OCI-LY7 (cell line): ENCODE data around the gene RNF13. TPM values are rescaled to one million over a fixed set of nuclear protein-coding genes. Genes with fewer than 3 reads are reported as not detected.

Source experiments
- BruUV-seq: library from RNA; stranded (reverse); fragments of 400-500 nt; replicated peaks from 2 replicates; lab custom pipeline; 2021; lab: Mats Ljungman, UMichigan
- CTCF ChIA-PET: fragments of 300-600 bp; sonication (Branson Sonifier 250); formaldehyde crosslinking; loops from one replicate; lab custom pipeline; 2022; ENCODE audit warnings: antibody characterized with exemption; ENCODE audit not compliant: unreplicated experiment; lab: Charles Lee
- POLR2A ChIA-PET: fragments of 300-600 bp; sonication (Branson Sonifier 250); formaldehyde crosslinking; loops from one replicate; lab custom pipeline; 2022; ENCODE audit warnings: antibody characterized with exemption; lab: Charles Lee
- DNase-seq: peaks from one replicate; pipeline ENCODE4 v3.0.0-alpha.2; 2015; ENCODE audit warnings: low spot score
- H2AFZ ChIP-seq: fragments of 200-600 bp; sonication (generic), shearing (Covaris generic); 2 replicates; pipeline ENCODE4 v1.6.1; 2014; ENCODE audit warnings: mild to moderate bottlenecking, antibody characterized with exemption, low read length, moderate library complexity
- H3K27ac ChIP-seq: fragments of 200-600 bp; sonication (generic); 2 replicates; pipeline ENCODE4 v1.5.1; 2014; ENCODE audit warnings: mixed run types, low read depth, mild to moderate bottlenecking, moderate library complexity, low read length, inconsistent platforms; ENCODE audit not compliant: poor library complexity, severe bottlenecking
- H3K36me3 ChIP-seq: fragments of 200-600 bp; sonication (generic); 2 replicates; pipeline ENCODE4 v1.6.1; 2014; ENCODE audit warnings: mild to moderate bottlenecking, antibody characterized with exemption, low read length, moderate library complexity, mixed read lengths; ENCODE audit not compliant: insufficient read depth
- H3K4me1 ChIP-seq: fragments of 200-600 bp; sonication (generic); 2 replicates; pipeline ENCODE4 v1.5.1; 2014; ENCODE audit warnings: mild to moderate bottlenecking, low read length; ENCODE audit not compliant: insufficient read depth, poor library complexity, severe bottlenecking
- H3K4me2 ChIP-seq: fragments of 200-600 bp; sonication (generic); 2 replicates; pipeline ENCODE4 v1.6.1; 2014; ENCODE audit warnings: mild to moderate bottlenecking, low read length
- H3K4me3 ChIP-seq: fragments of 200-600 bp; sonication (generic); 2 replicates; pipeline ENCODE4 v1.5.1; 2014; ENCODE audit warnings: mild to moderate bottlenecking, low read depth, low read length; ENCODE audit not compliant: poor library complexity, severe bottlenecking
- H3K79me2 ChIP-seq: fragments of 200-600 bp; sonication (generic); 2 replicates; pipeline ENCODE4 v1.6.1; 2016; ENCODE audit warnings: low read depth, mild to moderate bottlenecking, low read length, moderate library complexity, mixed read lengths; ENCODE audit not compliant: insufficient read depth
- H3K9me2 ChIP-seq: fragments of 200-600 bp; sonication (generic); 2 replicates; pipeline ENCODE4 v1.6.1; 2016; ENCODE audit warnings: mild to moderate bottlenecking, low read length, mixed read lengths; ENCODE audit not compliant: insufficient read depth
- H3K9me3 ChIP-seq: fragments of 200-600 bp; sonication (generic); 2 replicates; pipeline ENCODE4 v1.6.1; 2014; ENCODE audit warnings: mild to moderate bottlenecking, mixed run types, low read length, mixed read lengths
- H4K20me1 ChIP-seq: fragments of 200-600 bp; sonication (generic); 2 replicates; pipeline ENCODE4 v1.6.1; 2014; ENCODE audit warnings: mild to moderate bottlenecking, antibody characterized with exemption, low read length, moderate library complexity, mixed read lengths; ENCODE audit not compliant: insufficient read depth
- EZH2phosphoT487 ChIP-seq: fragments of 200-600 bp; sonication (generic); IDR thresholded peaks from 2 replicates; pipeline ENCODE4 v1.6.1; 2018; ENCODE audit warnings: low read depth, borderline replicate concordance, mild to moderate bottlenecking, mixed run types, antibody characterized with exemption, low read length, moderate library complexity, mixed read lengths
- intact Hi-C: fragments of 100-400 bp; cut with micrococcal nuclease; formaldehyde crosslinking; loops from one replicate; pipeline ENCODE4 v1.10.0; 2022; ENCODE audit not compliant: unreplicated experiment
- total RNA-seq, 2 experiments: library from RNA; depleted of rRNA in 1 of 2; stranded (reverse); fragments of >200 nt in 1 of 2; shearing (Covaris generic) in 1 of 2; gene quantifications; 2 replicates each; pipeline ENCODE4 v1.2.3, GENCODE V29; 2014 to 2022
- TF ChIP-seq, protein P1 (sequence below): fragments of 200-600 bp; sonication (generic); conservative IDR thresholded peaks from 2 replicates; pipeline ENCODE4 v1.5.1; 2014; ENCODE audit warnings: mild to moderate bottlenecking, antibody characterized with exemption, low read length, moderate library complexity, mixed read lengths

RNF13 gene
- total RNA-seq, 2 experiments from 2014 or later = 26.2 to 37.3 TPM

DNA sequence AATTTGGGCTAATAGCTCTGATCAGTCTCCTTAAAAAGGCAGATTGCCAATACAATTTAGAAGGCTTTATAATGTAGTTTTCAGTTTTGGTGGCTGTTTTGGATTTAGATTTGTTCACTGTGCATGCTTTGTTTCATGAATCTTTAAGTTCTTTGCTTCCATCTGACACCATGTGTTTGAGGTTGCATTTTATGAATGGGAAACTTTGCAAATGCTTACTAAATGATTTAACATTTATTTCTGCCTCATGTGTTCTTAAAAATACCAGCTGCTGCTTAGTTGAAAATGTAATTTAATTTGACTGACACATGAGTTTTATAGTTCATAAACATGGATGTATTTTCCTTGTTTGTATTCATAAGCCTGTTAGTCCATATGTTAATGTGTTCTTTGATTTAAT, 78.6 kb downstream of the RNF13 start:
- POLR2A ChIA-PET = no interaction called here
- no peak for TF ChIP-seq EZH2phosphoT487
- TF ChIP-seq, protein P1, sequence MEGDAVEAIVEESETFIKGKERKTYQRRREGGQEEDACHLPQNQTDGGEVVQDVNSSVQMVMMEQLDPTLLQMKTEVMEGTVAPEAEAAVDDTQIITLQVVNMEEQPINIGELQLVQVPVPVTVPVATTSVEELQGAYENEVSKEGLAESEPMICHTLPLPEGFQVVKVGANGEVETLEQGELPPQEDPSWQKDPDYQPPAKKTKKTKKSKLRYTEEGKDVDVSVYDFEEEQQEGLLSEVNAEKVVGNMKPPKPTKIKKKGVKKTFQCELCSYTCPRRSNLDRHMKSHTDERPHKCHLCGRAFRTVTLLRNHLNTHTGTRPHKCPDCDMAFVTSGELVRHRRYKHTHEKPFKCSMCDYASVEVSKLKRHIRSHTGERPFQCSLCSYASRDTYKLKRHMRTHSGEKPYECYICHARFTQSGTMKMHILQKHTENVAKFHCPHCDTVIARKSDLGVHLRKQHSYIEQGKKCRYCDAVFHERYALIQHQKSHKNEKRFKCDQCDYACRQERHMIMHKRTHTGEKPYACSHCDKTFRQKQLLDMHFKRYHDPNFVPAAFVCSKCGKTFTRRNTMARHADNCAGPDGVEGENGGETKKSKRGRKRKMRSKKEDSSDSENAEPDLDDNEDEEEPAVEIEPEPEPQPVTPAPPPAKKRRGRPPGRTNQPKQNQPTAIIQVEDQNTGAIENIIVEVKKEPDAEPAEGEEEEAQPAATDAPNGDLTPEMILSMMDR = no peak
- no peak for DNase-seq
- Histone ChIP-seq H3K9me2 (0 out of 2 replicates have a peak, but pooled peaks cover 4% of the 10 kb centered on the region), H3K79me2 (no peaks in the 10 kb centered on the region), H3K4me3 (no peak overlapping the region), H3K27ac (no peak overlapping the region), H2AFZ (no peak overlapping the region), H3K36me3 (peaks cover 12% of the 10 kb centered on the region; the same call in 1 of the 2 replicates), H3K4me2 (no peak overlapping the region), H3K9me3 (no peaks in the 10 kb centered on the region), H3K4me1 (no peaks in the 10 kb centered on the region), H4K20me1 (no peaks in the 10 kb centered on the region)
- no TSS peak for BruUV-seq
- CTCF ChIA-PET = no interaction called here
- intact Hi-C loops = no loop called here

DNA sequence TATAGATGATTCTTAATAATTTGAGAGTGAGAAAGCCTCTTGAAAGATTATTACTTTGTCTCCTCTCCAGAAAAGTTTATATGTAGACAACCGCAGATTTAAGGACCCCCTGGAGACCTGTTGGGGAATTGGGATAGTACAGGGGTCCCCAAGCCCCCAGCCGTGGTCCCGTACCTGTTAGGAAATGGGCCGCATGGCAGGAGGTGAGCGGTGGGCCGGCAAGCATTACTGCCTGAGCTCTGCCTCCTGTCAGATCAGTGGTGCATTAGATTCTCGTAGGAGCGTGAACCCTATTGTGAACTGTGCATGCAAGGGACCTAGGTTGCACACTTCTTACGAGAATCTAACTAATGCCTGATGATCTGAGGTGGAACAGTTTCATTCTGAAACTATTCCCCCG, 79.4 kb downstream of the RNF13 start:
- H3K9me3 ChIP-seq = no peaks in the 10 kb centered on the region
- H3K27ac ChIP-seq = no peak overlapping the region
- DNase-seq = no peak
- intact Hi-C loops = no loop called here
- no peak overlapping the region for H2AFZ ChIP-seq
- H3K4me2 ChIP-seq = no peak overlapping the region
- CTCF ChIA-PET = no interaction called here
- no peaks in the 10 kb centered on the region for H3K79me2 ChIP-seq
- POLR2A ChIA-PET = no interaction called here
- no peak for TF ChIP-seq EZH2phosphoT487
- TF ChIP-seq, protein P1 = no peak
- H4K20me1 ChIP-seq = no peaks in the 10 kb centered on the region
- no peaks in the 10 kb centered on the region for H3K4me1 ChIP-seq
- 0 out of 2 replicates have a peak, but pooled peaks cover 4% of the 10 kb centered on the region for H3K9me2 ChIP-seq
- peaks cover 12% of the 10 kb centered on the region; the same call in 1 of the 2 replicates for H3K36me3 ChIP-seq
- no peak overlapping the region for H3K4me3 ChIP-seq
- BruUV-seq = no TSS peak

DNA sequence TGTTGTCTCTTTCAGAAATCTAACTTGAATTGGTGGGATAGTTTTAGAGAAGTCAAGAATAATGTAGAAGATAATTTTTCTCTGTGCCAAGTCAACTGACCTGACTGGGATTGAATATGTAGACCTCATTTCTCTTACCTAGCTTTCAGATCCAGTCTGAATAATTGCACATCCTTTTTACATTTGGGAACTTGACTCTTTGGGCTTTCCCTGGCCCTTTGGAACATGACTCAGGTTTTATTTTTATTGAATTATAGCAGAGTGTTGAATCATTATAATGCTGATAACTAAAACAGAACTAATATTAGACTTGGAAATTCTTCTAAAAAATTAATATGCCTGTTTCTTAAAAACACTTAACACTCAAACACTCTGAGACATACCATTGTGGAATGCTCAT, 81.2 kb downstream of the RNF13 start:
- H3K4me2 ChIP-seq = no peak overlapping the region
- no peaks in the 10 kb centered on the region for H3K4me1 ChIP-seq
- CTCF ChIA-PET = no interaction called here
- no peak overlapping the region for H2AFZ ChIP-seq
- H3K36me3 ChIP-seq = peaks cover 12% of the 10 kb centered on the region; the same call in 1 of the 2 replicates
- H3K27ac ChIP-seq = no peak overlapping the region
- no TSS peak for BruUV-seq
- no peaks in the 10 kb centered on the region for H3K79me2 ChIP-seq
- no peaks in the 10 kb centered on the region for H3K9me3 ChIP-seq
- intact Hi-C loops = no loop called here
- no peak for DNase-seq
- POLR2A ChIA-PET = interaction anchor here (0.6 to 0.9 kb wide), 4 partner anchors 15 to 599 kb away, joined by 3 to 5 read pairs (median 4); no protein-coding TSS in a partner anchor
- 0 out of 2 replicates have a peak, but pooled peaks cover 4% of the 10 kb centered on the region for H3K9me2 ChIP-seq
- H4K20me1 ChIP-seq = no peaks in the 10 kb centered on the region
- TF ChIP-seq EZH2phosphoT487 = no peak
- TF ChIP-seq, protein P1 = no peak
- no peak overlapping the region for H3K4me3 ChIP-seq
